Left hindlimb (tissue), 1 donor: ENCODE data around the gene PPP1R36.
A peak's percentile ranks its signal among the peaks of the same experiment; 100 is the strongest.
"Not testable (repeated sequence)": the region's sequence is repeated elsewhere in the genome, so short reads cannot be mapped to it uniquely, and the experiment has no call there.

ENCODE experiments used
- DNase-seq: peaks from one replicate; pipeline ENCODE4 v3.0.0-alpha.2; 2018

Gene PPP1R36

DNA sequence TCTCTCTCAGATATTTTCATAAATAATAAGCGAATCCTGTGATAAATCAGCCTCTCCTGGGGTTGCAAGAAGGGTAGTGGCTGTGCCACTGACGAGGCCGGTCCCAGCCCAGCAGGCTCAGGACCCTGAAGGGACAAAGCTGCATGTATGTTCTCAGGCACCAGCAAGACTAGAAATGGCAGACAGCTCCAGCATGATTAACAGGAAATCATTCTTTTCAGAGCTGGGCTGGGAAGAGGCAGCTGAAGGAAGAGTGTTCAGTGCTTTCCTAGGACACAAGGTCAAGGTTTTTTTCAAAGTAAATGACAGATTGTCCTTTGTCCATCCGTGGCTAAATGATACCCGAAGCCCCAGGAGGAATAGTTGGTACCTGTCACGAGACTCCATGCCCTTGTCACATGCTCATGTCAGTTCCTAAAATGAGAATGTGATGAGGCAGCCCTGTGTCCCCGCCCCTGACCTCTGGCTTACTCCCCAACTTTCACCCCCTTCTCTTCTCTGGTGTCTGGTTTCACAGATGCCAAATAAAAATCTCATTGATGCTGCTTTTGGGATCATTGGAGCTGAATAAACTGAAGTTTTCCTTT lies 65.1 kb downstream of the PPP1R36 start:
- no peak for DNase-seq

- DNase-seq: not testable (repeated sequence)
Observed at GRCh38 chr14:64617872-64618408, 68.2 kb downstream of the PPP1R36 start.

GRCh38 chr14:64620910-64621309 lies 71.1 kb downstream of the PPP1R36 start:
- DNase-seq: no peak

DNA sequence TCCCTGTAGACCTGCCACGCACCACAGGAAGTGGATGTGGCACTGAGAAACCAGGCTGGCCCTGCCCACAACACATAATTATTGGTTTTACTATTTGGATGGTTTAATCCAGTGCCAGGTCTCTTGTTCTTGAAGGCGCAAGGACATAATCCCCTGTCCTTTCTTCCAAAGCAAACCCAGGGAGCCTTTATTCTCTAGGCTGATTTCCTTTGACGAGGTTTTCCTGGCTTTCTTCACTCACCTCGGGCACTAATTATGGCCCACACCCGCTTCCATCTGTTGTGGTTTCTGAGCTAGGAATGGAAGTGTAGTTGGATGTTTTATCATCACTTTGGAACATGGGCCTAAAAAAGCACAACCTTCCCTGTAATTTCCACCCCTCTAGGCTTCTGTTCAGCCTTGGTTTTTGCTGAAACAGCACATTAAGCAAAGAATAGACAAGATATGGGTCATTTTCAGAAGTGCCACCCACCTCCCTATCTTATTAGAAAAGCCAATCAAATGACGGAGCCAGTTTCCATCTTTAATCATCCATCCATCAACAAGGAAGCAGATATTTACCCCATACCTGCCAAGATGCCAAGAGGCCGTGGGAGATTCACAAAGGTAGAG lies 73.9 kb downstream of the PPP1R36 start:
- peak; percentile 58 for DNase-seq

DNA sequence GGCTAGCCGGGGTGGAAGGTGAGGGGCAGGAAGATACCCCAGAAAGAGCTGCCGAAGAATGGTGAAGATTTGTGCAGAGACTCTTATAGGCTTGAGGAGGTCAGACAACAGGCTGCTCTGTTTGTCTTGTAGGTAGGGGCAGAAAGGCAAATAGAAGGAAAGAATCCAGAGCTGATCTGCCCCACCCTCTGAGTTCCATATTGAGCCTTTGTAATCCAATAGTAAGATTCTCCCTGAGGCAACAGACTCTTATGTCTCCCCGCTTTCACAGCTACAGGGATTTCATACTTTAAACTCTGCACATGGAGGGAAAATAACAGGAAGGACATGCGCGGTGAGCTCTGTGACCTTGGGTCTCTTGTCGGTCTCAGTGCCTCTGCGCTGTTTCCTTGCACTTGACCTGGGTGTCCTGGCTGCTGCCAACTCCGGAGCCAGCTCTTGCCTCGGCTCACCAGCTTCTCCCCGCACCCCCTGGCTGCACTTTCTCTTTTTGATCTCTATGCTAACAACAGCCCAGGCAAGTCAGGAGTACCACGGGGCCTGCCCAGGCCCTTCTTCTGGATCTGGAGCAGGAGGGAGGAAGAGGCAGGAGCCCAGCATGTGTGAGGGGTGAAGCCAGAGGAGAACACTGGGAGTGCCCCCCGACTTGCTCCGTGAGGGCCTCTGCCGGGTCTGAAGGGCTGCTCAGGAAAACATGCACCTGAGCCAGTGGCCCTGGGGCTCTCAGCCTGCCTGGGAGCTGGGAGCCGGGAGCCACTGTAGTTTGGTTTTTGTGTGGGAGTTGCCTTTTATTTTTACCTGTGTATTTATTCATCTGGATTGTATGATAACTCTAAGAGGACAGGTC lies 75.8 kb downstream of the PPP1R36 start:
- DNase-seq: no peak

DNA sequence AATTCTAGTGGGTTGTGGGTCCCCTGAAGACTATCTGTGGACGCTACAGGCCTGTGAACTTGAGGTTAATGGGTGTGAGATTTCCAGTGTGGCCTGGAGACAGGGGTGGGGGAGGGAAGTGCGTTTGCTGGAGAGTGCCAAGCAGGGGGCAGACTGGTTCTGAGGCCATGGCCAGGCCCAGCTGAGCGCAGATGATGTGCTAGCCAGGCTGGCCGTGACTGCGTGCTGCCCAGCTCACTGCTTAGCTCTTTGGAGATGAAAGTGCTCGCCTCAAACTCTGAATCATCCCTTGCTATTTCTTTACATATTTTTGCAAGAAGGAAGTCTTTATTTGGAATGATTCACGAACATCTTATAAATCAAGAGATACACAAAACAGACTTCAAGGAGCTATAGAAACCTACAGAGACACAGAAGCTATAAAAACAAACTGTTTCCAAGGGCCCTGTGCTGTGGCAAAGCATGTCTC lies 79.2 kb downstream of the PPP1R36 start:
- DNase-seq: no peak

DNA sequence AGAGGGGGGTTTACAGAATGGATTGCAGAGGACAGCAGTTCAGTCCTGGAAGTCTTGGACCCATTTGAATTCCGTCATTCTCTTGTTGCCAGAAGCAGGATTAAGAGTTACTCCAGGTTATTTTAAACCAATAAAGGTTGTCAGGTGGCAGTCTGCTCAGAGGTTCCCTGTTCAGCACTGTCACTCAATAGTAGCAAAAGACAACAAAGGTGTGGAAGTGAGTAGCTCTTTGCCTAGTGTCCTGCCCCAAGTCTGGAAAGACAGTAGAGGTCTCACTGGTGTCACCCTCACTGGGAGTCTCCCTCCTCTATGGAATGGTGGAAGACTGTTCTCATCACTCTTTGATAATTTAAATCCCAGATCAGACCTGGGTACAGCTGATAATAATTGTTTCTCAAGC lies 81.0 kb downstream of the PPP1R36 start:
- no peak for DNase-seq

GRCh38 chr14:64631222-64631621 lies 81.5 kb downstream of the PPP1R36 start:
- not testable (repeated sequence) for DNase-seq

- no peak for DNase-seq
Observed at GRCh38 chr14:64632056-64632455, 82.3 kb downstream of the PPP1R36 start.

GRCh38 chr14:64634558-64634957 lies 84.8 kb downstream of the PPP1R36 start:
- DNase-seq: no peak

DNA sequence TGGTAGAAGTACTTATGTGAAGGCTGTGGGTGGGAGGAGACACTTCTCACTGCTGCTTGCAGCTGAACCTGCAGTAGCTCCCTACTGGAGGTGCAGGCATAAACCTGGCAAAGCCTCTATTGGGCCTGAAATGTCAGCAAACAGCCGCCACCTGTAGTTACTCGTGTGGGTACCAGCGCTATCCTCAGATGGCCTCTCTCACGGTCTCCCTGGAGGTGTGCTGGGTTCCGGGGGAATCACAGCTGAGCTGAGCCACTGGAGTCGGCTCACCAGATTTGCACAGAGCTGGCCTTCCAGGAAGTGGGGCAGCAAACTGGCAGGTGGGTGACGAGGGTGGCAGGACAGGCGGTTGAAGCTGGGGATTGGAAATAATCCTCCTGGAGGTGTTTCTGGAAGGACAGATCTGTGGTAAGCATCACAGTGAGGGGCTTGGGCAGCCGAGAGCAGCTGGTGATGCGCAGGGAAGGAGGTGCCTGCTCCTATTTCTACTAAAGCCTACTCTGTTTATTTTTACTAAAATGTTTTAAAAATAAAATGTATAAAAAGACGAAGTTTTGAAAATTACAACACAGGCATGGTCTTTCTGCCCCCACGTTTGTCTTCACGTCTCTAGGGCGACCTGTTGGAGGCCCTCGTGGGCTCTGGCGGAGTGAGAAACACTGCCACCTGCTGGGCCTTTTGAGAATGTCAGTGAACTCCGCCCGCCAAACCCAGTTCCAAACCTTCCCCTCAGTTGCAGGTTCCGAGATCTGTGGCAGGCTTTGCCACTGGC lies 86.6 kb downstream of the PPP1R36 start:
- DNase-seq: peak; percentile 62

DNA sequence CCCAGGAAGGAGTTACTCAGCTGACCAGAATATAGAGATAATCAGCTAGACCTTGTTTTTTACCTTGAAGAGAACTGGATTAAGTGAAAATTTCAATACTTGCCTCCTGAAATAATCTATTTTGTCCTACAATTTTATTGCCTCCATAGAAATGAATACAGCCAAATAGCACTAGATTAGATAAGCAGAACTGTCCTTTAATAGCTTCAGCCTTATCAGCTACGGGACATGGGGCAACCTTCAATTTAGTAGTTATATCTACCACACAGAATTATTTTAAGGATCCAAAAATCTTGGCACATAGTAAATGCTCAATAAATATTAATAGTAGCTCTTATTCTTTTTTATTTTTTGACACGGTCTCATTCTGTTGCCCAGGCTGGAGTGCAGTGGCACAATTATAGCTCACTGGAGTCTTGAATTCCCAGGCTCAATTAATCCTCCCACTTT lies 87.2 kb downstream of the PPP1R36 start:
- DNase-seq: no peak

- DNase-seq: no peak
Observed at GRCh38 chr14:64637735-64638473, 88.1 kb downstream of the PPP1R36 start.

DNA sequence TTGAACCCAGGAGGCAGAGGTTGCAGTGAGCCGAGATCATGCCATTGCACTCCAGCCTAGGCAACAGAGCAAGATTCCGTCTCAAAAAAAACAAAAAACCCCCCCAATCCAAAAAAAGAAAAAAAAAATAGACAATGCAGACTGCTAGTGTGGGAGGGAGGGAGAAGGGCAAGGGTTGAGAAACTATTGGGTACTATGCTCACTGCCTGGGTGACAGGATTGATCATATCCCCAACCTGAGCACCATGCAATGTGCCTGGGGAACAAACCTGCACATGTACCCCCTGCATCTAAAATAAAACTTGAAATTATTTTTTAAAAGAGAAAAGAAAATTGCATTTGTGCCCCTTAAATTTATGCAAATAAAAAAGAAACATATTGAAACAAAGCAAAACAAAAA lies 88.9 kb downstream of the PPP1R36 start:
- DNase-seq: no peak
